GM19397 (cell line): Measurements from ENCODE around the gene SHANK2.

ENCODE experiments used
- ATAC-seq: cut with Tn5 transposase; IDR thresholded peaks from one replicate; pipeline ENCODE4 v1.9.1; 2021; ENCODE audit warnings: mild to moderate bottlenecking, moderate library complexity; ENCODE audit not compliant: unreplicated experiment

SHANK2 gene

GRCh38 chr11:71223081-71223405, 29.3 kb downstream of the SHANK2 start:
- no peak for ATAC-seq

GRCh38 chr11:71222318-71223080, 29.9 kb downstream of the SHANK2 start:
- ATAC-seq = no peak

- no peak for ATAC-seq
Observed at GRCh38 chr11:71221821-71222220, 30.6 kb downstream of the SHANK2 start.

- no peak for ATAC-seq
Observed at GRCh38 chr11:71221201-71221600, 31.2 kb downstream of the SHANK2 start.

GRCh38 chr11:71218789-71219499, 33.4 kb downstream of the SHANK2 start:
- no peak for ATAC-seq

- no peak for ATAC-seq
Observed at GRCh38 chr11:71215425-71215965, 36.9 kb downstream of the SHANK2 start.

- ATAC-seq = no peak
Observed at GRCh38 chr11:71214553-71215424, 37.6 kb downstream of the SHANK2 start.

- no peak for ATAC-seq
Observed at GRCh38 chr11:71213696-71214552, 38.5 kb downstream of the SHANK2 start.

GRCh38 chr11:71212871-71213559, 39.4 kb downstream of the SHANK2 start:
- no peak for ATAC-seq

- no peak for ATAC-seq
Observed at GRCh38 chr11:71211631-71212030, 40.7 kb downstream of the SHANK2 start.

GRCh38 chr11:71210861-71211260, 41.5 kb downstream of the SHANK2 start:
- ATAC-seq = no peak

- ATAC-seq = no peak
Observed at GRCh38 chr11:71209656-71210055, 42.7 kb downstream of the SHANK2 start.

- ATAC-seq = no peak
Observed at GRCh38 chr11:71209181-71209580, 43.2 kb downstream of the SHANK2 start.

GRCh38 chr11:71208011-71208774, 44.2 kb downstream of the SHANK2 start:
- no peak for ATAC-seq

- ATAC-seq = no peak
Observed at GRCh38 chr11:71207563-71207962, 44.8 kb downstream of the SHANK2 start.

GRCh38 chr11:71206186-71206585, 46.2 kb downstream of the SHANK2 start:
- no peak for ATAC-seq

GRCh38 chr11:71204748-71205664, 47.4 kb downstream of the SHANK2 start:
- no peak for ATAC-seq

- no peak for ATAC-seq
Observed at GRCh38 chr11:71204294-71204693, 48.1 kb downstream of the SHANK2 start.
